ENCODE data around the gene CD80.
A peak's percentile ranks its signal among the peaks of the same experiment; 100 is the strongest.
"Not testable (repeated sequence)": the region's sequence is repeated elsewhere in the genome, so short reads cannot be mapped to it uniquely, and the experiment has no call there.

The CD80 gene

GRCh38 chr3:119582178-119582577 lies 22.8 kb upstream of the CD80 start:
- DNase-seq (ENCODE audit: low read depth in 2 of 3, low spot score in 1 of 3): peak in 2 of 3 donors; percentile 7 to 36

- DNase-seq (ENCODE audit: low read depth in 2 of 3, low spot score in 1 of 3): peak in 1 of 3 donors; percentile 17
Observed at GRCh38 chr3:119580067-119580760, 20.8 kb upstream of the CD80 start.

- peak; percentile 28 to 48 (median 37) for DNase-seq (ENCODE audit: low read depth in 2 of 3, low spot score in 1 of 3)
Observed at GRCh38 chr3:119579366-119580066, 20.1 kb upstream of the CD80 start, which contains the start of gene ADPRH. TSS of gene ADPRH (plus strand) at chr3:119579492. CDS start at chr3:119582170, 2,678 bp downstream.

GRCh38 chr3:119575507-119575906 lies 16.1 kb upstream of the CD80 start:
- no peak for DNase-seq (ENCODE audit: low read depth in 2 of 3, low spot score in 1 of 3)

- no peak for DNase-seq (ENCODE audit: low read depth in 2 of 3, low spot score in 1 of 3)
Observed at GRCh38 chr3:119571688-119572087, 12.3 kb upstream of the CD80 start.

GRCh38 chr3:119571230-119571629 lies 11.8 kb upstream of the CD80 start:
- no peak for DNase-seq (ENCODE audit: low read depth in 2 of 3, low spot score in 1 of 3)

- no peak for DNase-seq (ENCODE audit: low read depth in 2 of 3, low spot score in 1 of 3)
Observed at GRCh38 chr3:119570229-119570628, 10.8 kb upstream of the CD80 start.

GRCh38 chr3:119569156-119569555 lies 9.7 kb upstream of the CD80 start:
- no peak for DNase-seq (ENCODE audit: low read depth in 2 of 3, low spot score in 1 of 3)

GRCh38 chr3:119563334-119563733 lies 3.9 kb upstream of the CD80 start:
- not testable (repeated sequence) for DNase-seq (ENCODE audit: low read depth in 2 of 3, low spot score in 1 of 3)

- DNase-seq (ENCODE audit: low read depth in 2 of 3, low spot score in 1 of 3): peak in 2 of 3 donors; percentile 8 to 43
Observed at GRCh38 chr3:119562307-119562961, 3.0 kb upstream of the CD80 start.

GRCh38 chr3:119560160-119560559 lies 746 bp upstream of the CD80 start:
- no peak for DNase-seq (ENCODE audit: low read depth in 2 of 3, low spot score in 1 of 3)

GRCh38 chr3:119558626-119559317 lies 642 bp downstream of the CD80 start:
- DNase-seq (ENCODE audit: low read depth in 2 of 3, low spot score in 1 of 3): no peak

- DNase-seq (ENCODE audit: low read depth in 2 of 3, low spot score in 1 of 3): no peak
Observed at GRCh38 chr3:119557877-119558269, 1.5 kb downstream of the CD80 start.

- no peak for DNase-seq (ENCODE audit: low read depth in 2 of 3, low spot score in 1 of 3)
Observed at GRCh38 chr3:119557192-119557876, 2.1 kb downstream of the CD80 start.

- no peak for DNase-seq (ENCODE audit: low read depth in 2 of 3, low spot score in 1 of 3)
Observed at GRCh38 chr3:119555929-119556328, 3.5 kb downstream of the CD80 start.

GRCh38 chr3:119555309-119555735 lies 4.1 kb downstream of the CD80 start:
- DNase-seq (ENCODE audit: low read depth in 2 of 3, low spot score in 1 of 3): no peak

GRCh38 chr3:119553823-119554415 lies 5.5 kb downstream of the CD80 start:
- no peak for DNase-seq (ENCODE audit: low read depth in 2 of 3, low spot score in 1 of 3)

- not testable (repeated sequence) for DNase-seq (ENCODE audit: low read depth in 2 of 3, low spot score in 1 of 3)
Observed at GRCh38 chr3:119552928-119553327, 6.5 kb downstream of the CD80 start.

- DNase-seq (ENCODE audit: low read depth in 2 of 3, low spot score in 1 of 3): no peak
Observed at GRCh38 chr3:119551598-119551997, 7.8 kb downstream of the CD80 start.

GRCh38 chr3:119550192-119550910 lies 9.1 kb downstream of the CD80 start:
- DNase-seq (ENCODE audit: low read depth in 2 of 3, low spot score in 1 of 3): no peak

Measured in stimulated activated CD4-positive, alpha-beta T cell treated with anti-CD3 and anti-CD28 coated beads, Interleukin-12 subunit alpha, Interleukin-12 subunit beta, amount 100 ng/mL, for 48 hours (primary cell).